Stimulated activated CD4-positive, alpha-beta T cell treated with anti-CD3 and anti-CD28 coated beads, Interleukin-1b, Interleukin-23, amount 100 ng/mL, for 24 hours (primary cell): Measurements from ENCODE around the gene NCOA7.
"Not testable (repeated sequence)": the region's sequence is repeated elsewhere in the genome, so short reads cannot be mapped to it uniquely, and the experiment has no call there.

Experiments
- DNase-seq, 4 experiments: peaks; one replicate each; pipeline ENCODE4 v3.0.0-alpha.2; 2020; ENCODE audit warnings: low read depth in 4 of 4, low spot score in 1 of 4

Gene NCOA7

DNA sequence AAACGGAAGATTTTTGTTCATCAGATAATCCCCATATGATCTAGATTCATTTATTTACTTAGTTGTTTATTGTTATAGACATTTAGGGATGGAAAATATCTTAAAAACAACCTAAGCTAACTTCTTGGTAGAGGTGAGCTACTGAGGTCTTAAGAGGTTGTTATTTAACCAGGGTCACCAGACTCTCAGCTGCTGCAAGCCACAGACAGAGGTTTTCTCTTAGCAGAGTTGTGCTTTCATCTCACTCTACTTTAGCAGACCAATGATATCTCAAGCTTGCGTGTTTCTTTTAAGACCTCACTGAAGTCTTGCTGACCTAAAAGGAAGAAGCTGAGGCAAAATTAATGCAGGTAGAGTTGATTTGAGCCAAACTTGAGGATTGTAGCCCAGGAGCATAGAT lies 43.6 kb downstream of the NCOA7 start:
- DNase-seq: no peak

- no peak for DNase-seq
These were observed 44.5 kb downstream of the NCOA7 start for GRCh38 chr6:125835221-125835744.

DNA sequence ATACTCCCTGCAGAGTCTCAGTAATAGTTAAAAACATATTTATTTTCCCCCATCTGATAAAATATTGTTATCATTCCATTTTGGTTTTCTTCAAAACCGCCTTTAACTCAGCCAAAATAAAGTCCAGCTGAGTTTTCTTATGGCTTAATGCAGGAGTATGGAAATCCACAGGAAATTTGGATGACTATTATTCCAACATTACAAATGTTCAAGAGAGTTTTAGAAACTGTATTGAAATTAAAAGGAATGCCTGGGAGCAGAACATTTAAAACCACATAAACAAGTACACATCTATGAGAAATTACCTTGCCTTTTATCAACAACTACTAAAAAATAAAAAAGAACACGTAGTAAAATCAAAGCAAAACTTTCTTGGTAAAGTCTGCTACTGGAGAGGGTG lies 45.7 kb downstream of the NCOA7 start:
- DNase-seq: no peak

- no peak for DNase-seq
These were observed 48.7 kb downstream of the NCOA7 start for GRCh38 chr6:125839471-125839870.

DNA sequence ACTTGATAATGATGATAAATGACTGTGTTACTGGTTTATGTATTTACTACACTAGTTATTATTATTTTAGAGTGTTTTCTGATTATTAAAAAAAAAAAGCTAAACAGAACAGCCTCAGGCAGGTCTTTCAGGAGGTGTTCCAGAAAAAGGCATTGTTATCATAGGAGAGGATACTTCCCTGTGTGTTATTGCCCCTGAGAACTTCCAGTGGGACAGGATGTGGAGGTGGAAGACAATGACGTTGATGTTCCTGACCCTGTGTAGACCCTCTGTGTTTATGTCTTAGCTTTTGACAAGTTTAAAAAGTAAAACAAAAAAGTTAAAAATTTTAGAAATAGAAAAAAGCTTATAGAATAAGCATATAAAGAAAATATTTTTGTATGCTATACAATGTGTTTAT lies 49.1 kb downstream of the NCOA7 start:
- DNase-seq: no peak

GRCh38 chr6:125841356-125842090 lies 50.8 kb downstream of the NCOA7 start:
- DNase-seq: no peak

DNA sequence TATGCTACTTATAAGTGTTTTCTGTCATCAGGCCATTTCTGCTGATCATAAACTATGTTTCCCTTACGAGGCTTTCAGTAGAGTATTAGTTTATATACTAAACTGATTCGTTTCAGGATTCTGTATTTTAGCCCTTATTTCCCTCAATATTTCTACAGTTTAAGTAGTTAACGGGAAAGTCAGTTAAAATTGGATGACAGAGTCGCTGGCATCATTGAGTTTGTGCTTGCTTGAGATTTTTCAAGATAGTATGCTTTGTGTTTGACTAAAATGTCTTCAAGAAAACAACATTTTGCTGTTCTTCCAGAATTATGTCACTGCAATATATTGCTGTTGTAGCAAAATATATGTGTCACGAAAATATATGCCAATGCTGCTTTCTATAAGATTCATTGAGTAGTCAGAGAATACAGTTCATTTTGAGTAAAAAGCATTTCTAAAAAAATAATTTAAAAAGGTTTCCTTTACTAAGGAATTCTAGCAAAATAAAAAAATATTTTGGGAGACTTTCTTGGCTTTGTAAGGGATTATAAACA lies 51.4 kb downstream of the NCOA7 start:
- DNase-seq: no peak

DNA sequence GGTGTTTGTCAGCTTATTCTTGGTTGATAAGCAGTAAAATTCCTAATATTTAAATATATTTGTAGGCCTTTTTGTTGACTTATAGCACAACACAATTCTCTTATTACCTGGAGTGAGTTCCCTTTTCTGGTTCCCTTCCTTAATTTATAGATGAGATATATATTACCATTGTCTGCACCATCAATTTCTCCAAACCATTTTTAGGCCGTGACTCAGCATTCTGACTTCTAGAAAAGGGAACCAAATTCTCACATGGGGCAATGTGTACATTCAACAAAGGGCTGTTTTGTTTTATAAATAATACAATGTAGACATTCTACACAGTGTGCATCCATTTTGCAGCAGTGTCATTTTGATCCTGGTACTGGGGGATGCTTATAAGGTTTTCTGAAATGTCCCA lies 52.8 kb downstream of the NCOA7 start:
- DNase-seq: no peak

DNA sequence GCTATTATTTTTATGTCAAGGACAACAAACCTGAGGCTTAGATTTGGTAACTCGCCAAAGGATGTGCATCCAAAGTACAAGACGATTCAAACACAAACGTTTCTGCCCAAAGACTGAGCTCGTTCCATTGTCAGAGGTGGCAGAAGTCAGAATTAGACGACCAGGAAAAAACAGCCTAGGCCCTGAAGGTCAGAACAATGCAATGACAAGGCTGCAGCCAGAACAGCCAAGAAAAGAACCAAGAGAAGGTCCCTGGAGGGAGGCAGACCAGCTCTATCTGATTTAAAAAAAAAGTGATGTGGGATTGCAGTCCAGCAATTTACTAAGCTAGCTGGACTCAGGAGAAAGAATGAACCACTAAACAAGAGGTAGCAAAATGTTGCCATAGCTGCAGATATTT lies 54.2 kb downstream of the NCOA7 start:
- DNase-seq: no peak

- DNase-seq: no peak
These were observed 55.7 kb downstream of the NCOA7 start for GRCh38 chr6:125846292-125847024.

- not testable (repeated sequence) for DNase-seq
These were observed 57.5 kb downstream of the NCOA7 start for GRCh38 chr6:125848286-125848685.

GRCh38 chr6:125850361-125850760 lies 59.6 kb downstream of the NCOA7 start:
- DNase-seq: no peak

DNA sequence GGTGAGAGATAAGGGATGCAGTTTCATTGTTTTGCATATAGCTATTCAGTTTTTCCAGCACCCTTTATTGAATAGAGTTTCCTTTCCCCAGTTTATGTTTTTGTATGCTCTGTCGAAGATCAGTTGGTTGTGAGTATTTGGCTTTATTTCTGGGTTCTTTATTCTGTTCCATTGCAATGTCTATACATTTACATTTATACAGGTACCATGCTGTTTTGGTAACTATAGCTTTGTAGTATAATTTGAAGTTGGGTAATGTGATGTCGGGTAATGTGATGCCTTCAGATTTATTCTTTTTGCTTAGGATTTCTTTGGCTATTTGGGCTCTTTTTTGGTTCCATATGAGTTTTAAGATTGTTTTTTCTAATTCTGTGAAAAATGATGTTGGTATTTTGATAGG lies 61.8 kb downstream of the NCOA7 start:
- DNase-seq: no peak

DNA sequence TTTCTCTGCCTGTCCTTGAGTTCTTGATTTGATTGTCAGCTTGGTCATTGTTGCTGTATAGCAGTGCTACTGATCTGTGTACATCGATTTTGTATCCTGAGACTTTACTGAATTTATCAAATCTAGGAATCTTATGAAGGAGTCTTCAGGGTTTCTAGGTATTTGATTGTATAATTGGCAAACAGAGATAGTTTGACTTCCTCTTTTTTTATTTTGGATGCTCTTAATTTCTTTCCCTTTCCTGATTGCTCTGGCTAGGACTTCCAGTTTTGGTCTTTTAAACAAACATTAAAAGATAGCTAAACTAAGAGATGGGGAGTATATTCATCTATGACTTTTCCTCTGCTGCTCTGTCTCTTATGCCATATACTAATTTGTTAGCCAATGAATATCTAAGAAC lies 62.4 kb downstream of the NCOA7 start:
- no peak for DNase-seq

- no peak for DNase-seq
These were observed 63.0 kb downstream of the NCOA7 start for GRCh38 chr6:125853756-125854155.

GRCh38 chr6:125854355-125854754 lies 63.6 kb downstream of the NCOA7 start:
- DNase-seq: no peak

DNA sequence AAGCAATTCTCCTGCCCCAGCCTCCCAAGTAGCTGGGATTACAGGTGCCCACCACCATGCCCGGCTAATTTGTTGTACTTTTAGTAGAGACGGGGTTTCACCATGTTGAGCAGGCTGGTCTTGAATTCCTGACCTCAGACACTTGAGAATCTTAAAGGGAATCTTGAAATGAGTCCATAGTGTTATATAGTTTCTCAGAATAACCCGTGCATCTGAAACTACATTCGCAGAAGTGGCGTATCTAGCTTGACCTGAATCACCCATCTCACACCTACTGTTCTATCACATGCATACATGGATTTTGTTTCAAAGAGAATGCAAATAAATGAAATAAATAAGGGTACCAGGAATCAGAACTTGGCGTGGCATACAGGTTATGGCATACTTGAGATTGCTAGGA lies 65.0 kb downstream of the NCOA7 start:
- no peak for DNase-seq

DNA sequence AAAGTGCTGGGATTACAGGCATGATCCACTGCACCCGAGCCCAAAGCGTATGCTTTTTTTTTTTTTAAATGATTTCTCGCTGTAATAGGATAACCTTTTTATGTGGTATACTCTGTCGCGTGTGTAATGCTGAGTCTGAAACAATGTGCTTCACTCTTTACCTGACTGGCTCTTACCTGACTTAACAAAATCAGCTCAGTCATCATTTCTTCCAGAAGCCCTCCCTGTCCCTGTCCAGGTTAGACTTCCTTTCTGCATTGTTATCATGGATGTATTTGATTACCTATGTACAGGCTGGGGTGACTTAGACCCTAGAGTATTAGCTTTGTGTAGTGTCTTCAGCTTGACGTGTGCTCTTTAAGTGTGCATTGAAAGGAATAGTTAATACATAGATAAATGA lies 67.1 kb downstream of the NCOA7 start:
- no peak for DNase-seq

DNA sequence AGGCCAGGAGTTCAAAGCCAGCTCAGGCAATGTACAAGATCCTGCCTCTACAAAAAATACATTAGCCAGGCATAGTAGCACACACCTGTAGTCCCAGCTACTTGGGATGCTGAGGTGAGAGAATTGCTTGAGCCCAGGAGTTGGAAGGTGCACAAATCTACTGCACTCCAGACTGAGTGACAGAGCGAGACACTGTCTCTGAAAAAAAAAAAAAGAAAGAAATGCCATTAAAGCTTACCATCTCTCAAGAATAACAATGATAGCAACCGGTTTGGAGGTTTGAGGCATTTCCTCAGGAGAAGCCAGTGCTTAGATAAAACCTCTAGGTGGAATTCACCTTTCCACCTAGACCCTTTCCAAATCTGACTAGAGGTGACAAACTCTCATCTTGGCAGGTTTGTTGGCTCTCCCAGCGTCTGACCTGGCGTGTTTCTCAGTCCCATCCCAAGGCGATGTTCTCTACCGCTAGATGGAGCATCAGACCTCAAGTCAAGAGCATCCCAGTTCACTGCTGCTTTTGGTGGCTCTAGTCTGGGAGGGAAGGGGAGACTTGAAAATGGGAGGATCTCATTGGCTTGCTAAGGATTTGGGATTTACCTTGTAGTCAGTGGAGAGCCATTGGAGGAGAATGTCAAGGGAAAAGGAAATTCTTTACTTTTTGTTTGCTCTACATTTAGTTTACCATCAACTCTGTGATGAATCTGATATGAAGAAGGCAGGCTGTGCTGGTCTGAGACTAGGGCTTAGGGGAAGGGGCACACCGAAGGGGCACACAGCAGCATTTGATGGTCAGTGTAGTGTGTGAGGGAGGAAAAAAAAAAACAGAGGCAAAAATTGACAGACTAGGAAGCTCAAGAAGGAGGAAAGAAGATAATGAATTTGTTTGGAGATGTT lies 67.9 kb downstream of the NCOA7 start:
- peak in 1 of 4 experiments; percentile 19 for DNase-seq

- DNase-seq: no peak
These were observed 69.0 kb downstream of the NCOA7 start for GRCh38 chr6:125859727-125860126.

DNA sequence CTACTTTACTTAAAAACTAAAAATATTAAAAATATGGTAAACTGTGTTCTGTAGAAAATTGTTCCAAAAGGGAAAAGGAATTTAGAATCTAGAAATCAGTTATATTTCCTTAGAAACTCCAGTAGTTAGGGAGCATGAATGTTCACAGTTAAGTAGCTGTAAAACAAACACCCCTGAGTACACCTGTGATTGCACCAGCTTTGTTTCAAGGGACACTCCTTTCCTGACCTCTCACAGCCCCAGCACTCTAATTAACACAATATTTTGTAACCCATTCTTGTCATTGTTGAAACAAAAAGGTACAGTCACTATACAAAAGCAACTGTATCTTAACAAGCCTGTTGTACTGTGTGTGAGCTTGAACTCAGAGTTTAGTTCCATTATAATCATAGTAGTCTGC lies 72.3 kb downstream of the NCOA7 start:
- DNase-seq: no peak
